Endodermal cell (in vitro differentiated cells): ENCODE results near the gene SEMA4B. TPM values are rescaled to one million over a fixed set of nuclear protein-coding genes. Genes with fewer than 3 reads are reported as not detected.
"Not testable (repeated sequence)": the region's sequence is repeated elsewhere in the genome, so short reads cannot be mapped to it uniquely, and the experiment has no call there.

ENCODE experiments used
- DNase-seq: peaks from one replicate; pipeline ENCODE4 v3.0.0-alpha.2; 2017
- H3K27ac ChIP-seq: 2 replicates; pipeline ENCODE4 v1.5.1; 2013; ENCODE audit warnings: mild to moderate bottlenecking, low read depth, low read length, moderate library complexity
- H3K27me3 ChIP-seq: 2 replicates; pipeline ENCODE4 v1.6.1; 2013; ENCODE audit warnings: mild to moderate bottlenecking, low read length, moderate library complexity; ENCODE audit not compliant: insufficient read depth, control insufficient read depth, poor library complexity, severe bottlenecking
- H3K36me3 ChIP-seq: 2 replicates; pipeline ENCODE4 v1.7.0; 2013; ENCODE audit warnings: mild to moderate bottlenecking, low read length, moderate library complexity; ENCODE audit not compliant: control insufficient read depth, insufficient read depth
- H3K4me1 ChIP-seq: one replicate; pipeline ENCODE4 v1.7.0; 2013; ENCODE audit warnings: low read length; ENCODE audit not compliant: control insufficient read depth, insufficient read depth
- H3K4me3 ChIP-seq: 2 replicates; pipeline ENCODE4 v1.5.1; 2013; ENCODE audit warnings: mild to moderate bottlenecking, low read length, moderate library complexity
- H3K9ac ChIP-seq: 2 replicates; pipeline ENCODE4 v1.6.1; 2013; ENCODE audit warnings: mild to moderate bottlenecking, low read length, moderate library complexity; ENCODE audit not compliant: poor library complexity, severe bottlenecking; ENCODE audit errors: extremely low read depth
- H3K9me3 ChIP-seq: 2 replicates; pipeline ENCODE4 v1.6.1; 2013; ENCODE audit warnings: mild to moderate bottlenecking, low read length, moderate library complexity; ENCODE audit not compliant: control insufficient read depth
- H3K27ac Mint-ChIP-seq: 2 replicates; pipeline ENCODE4 v1.8.0; 2020; ENCODE audit warnings: mixed read lengths
- H3K27me3 Mint-ChIP-seq: 2 replicates; pipeline ENCODE4 v1.8.0; 2021; ENCODE audit warnings: mild to moderate bottlenecking, mixed read lengths; ENCODE audit not compliant: insufficient read depth
- H3K36me3 Mint-ChIP-seq: 2 replicates; pipeline ENCODE4 v1.8.0; 2020; ENCODE audit warnings: low read depth, mixed read lengths
- H3K4me1 Mint-ChIP-seq: 2 replicates; pipeline ENCODE4 v1.8.0; 2020; ENCODE audit warnings: mixed read lengths
- H3K4me3 Mint-ChIP-seq: 2 replicates; pipeline ENCODE4 v1.8.0; 2020; ENCODE audit warnings: mild to moderate bottlenecking, moderate library complexity, mixed read lengths
- H3K9me3 Mint-ChIP-seq: 2 replicates; pipeline ENCODE4 v1.8.0; 2020; ENCODE audit warnings: mild to moderate bottlenecking, mixed read lengths
- WGBS, 2 experiments: methylation state at CpG; one replicate each; pipeline versions ENCODE4 v1.1.5 to v1.1.7; 2013; ENCODE audit warnings: missing lambda C conversion rate in 2 of 2, mixed read lengths in 1 of 2; ENCODE audit not compliant: insufficient coverage in 1 of 2, insufficient read length in 1 of 2; 5-methylcytosine and 5-hydroxymethylcytosine counted together
- total RNA-seq, 2 donors: library from RNA; stranded (reverse); fragmentation: NEBNext Ultra II Directional in 1 of 2; extraction: Animal tissue kit (Norgen Biotek cat#: 25700) in 1 of 2; gene quantifications; 2 replicates in 1 of 2; 3 replicates in 1 of 2; pipeline ENCODE4 v1.2.1, GENCODE V29; 2021
- TF ChIP-seq, protein P1 (sequence below): fragments of 200-600 bp; sonication (generic); conservative IDR thresholded peaks from 2 replicates; pipeline ENCODE4 v1.5.0; 2021; ENCODE audit warnings: antibody characterized with exemption, mild to moderate bottlenecking

SEMA4B gene
- total RNA-seq, 2 donors from 2014 or later = 25.1 to 33.1 TPM

GRCh38 chr15:90268415-90268814 is 67.3 kb downstream of the SEMA4B start:
- no peaks in the 10 kb centered on the region for H3K4me1 ChIP-seq
- H3K27me3 ChIP-seq = no peaks in the 10 kb centered on the region
- no peaks in the 10 kb centered on the region for H3K27me3 Mint-ChIP-seq
- H3K36me3 Mint-ChIP-seq = peaks cover 56% of the 10 kb centered on the region
- H3K36me3 ChIP-seq = peaks cover 55% of the 10 kb centered on the region
- no peak for DNase-seq
- H3K9me3 ChIP-seq = no peaks in the 10 kb centered on the region
- H3K4me3 ChIP-seq = peak overlapping the region; percentile 94
- peak overlapping the region; percentile 62 for H3K27ac Mint-ChIP-seq
- peaks cover 23% of the 10 kb centered on the region for H3K4me1 Mint-ChIP-seq
- H3K9ac ChIP-seq = peak overlapping the region; percentile 9
- 83% methylated on average over 1 of the region's 1 CpG; no CpG with 5 or more reads in 1 of the 2 experiments for WGBS, 2 experiments
- TF ChIP-seq, protein P1, sequence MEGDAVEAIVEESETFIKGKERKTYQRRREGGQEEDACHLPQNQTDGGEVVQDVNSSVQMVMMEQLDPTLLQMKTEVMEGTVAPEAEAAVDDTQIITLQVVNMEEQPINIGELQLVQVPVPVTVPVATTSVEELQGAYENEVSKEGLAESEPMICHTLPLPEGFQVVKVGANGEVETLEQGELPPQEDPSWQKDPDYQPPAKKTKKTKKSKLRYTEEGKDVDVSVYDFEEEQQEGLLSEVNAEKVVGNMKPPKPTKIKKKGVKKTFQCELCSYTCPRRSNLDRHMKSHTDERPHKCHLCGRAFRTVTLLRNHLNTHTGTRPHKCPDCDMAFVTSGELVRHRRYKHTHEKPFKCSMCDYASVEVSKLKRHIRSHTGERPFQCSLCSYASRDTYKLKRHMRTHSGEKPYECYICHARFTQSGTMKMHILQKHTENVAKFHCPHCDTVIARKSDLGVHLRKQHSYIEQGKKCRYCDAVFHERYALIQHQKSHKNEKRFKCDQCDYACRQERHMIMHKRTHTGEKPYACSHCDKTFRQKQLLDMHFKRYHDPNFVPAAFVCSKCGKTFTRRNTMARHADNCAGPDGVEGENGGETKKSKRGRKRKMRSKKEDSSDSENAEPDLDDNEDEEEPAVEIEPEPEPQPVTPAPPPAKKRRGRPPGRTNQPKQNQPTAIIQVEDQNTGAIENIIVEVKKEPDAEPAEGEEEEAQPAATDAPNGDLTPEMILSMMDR = no peak
- H3K27ac ChIP-seq = peak overlapping the region; percentile 0
- peak overlapping the region; percentile 88 for H3K4me3 Mint-ChIP-seq
- H3K9me3 Mint-ChIP-seq = no peaks in the 10 kb centered on the region

- Histone ChIP-seq H3K4me1 (no peaks in the 10 kb centered on the region), H3K4me3 (peak overlapping the region; percentile 1), H3K9ac (no peak overlapping the region), H3K9me3 (no peaks in the 10 kb centered on the region), H3K27me3 (no peaks in the 10 kb centered on the region), H3K36me3 (peaks cover 61% of the 10 kb centered on the region), H3K27ac (no peak overlapping the region)
- no peak for DNase-seq
- H3K27me3 Mint-ChIP-seq = no peaks in the 10 kb centered on the region
- peaks cover 14% of the 10 kb centered on the region for H3K4me1 Mint-ChIP-seq
- no peaks in the 10 kb centered on the region for H3K9me3 Mint-ChIP-seq
- no peak overlapping the region for H3K4me3 Mint-ChIP-seq
- TF ChIP-seq, protein P1 = no peak
- H3K27ac Mint-ChIP-seq = no peak overlapping the region
- peaks cover 68% of the 10 kb centered on the region for H3K36me3 Mint-ChIP-seq
- WGBS, 2 experiments = 91 to 93% methylated on average over 9 to 10 of the region's 10 CpGs
Measured at GRCh38 chr15:90270502-90271150, 69.5 kb downstream of the SEMA4B start.

GRCh38 chr15:90271459-90272166 is 70.5 kb downstream of the SEMA4B start:
- TF ChIP-seq, protein P1 = no peak
- H3K9ac ChIP-seq = no peak overlapping the region
- H3K4me1 Mint-ChIP-seq = peaks cover 14% of the 10 kb centered on the region
- H3K36me3 Mint-ChIP-seq = peaks cover 71% of the 10 kb centered on the region
- H3K27me3 Mint-ChIP-seq = no peaks in the 10 kb centered on the region
- no peak for DNase-seq
- H3K27ac Mint-ChIP-seq = no peak overlapping the region
- no peak overlapping the region for H3K4me3 Mint-ChIP-seq
- no peak overlapping the region for H3K4me3 ChIP-seq
- H3K36me3 ChIP-seq = peaks cover 64% of the 10 kb centered on the region
- H3K9me3 Mint-ChIP-seq = no peaks in the 10 kb centered on the region
- H3K4me1 ChIP-seq = no peaks in the 10 kb centered on the region
- no peak overlapping the region for H3K27ac ChIP-seq
- H3K9me3 ChIP-seq = no peaks in the 10 kb centered on the region
- WGBS, 2 experiments = 93 to 98% methylated on average over 6 to 7 of the region's 7 CpGs
- H3K27me3 ChIP-seq = no peaks in the 10 kb centered on the region

- not testable (repeated sequence) for H3K27ac Mint-ChIP-seq, H3K9me3 Mint-ChIP-seq, H3K4me1 Mint-ChIP-seq, H3K9me3 ChIP-seq, H3K9ac ChIP-seq, H3K27ac ChIP-seq, H3K27me3 Mint-ChIP-seq, H3K36me3 ChIP-seq, H3K4me3 ChIP-seq, H3K4me3 Mint-ChIP-seq, H3K27me3 ChIP-seq, H3K4me1 ChIP-seq
- peaks cover 21% of the 10 kb centered on the region for H3K36me3 Mint-ChIP-seq
- DNase-seq = peak; percentile 18
- WGBS, 2 experiments = 94 to 97% methylated on average over 5 to 12 of the region's 12 CpGs
Measured at GRCh38 chr15:90278467-90278866, 77.3 kb downstream of the SEMA4B start.
